Activated CD4-positive, alpha-beta T cell treated with anti-CD3 and anti-CD28 coated beads, Interleukin-2, amount 50 U/mL, for 24 hours (primary cell): ENCODE measurements around the gene ACSL4.
"Not testable (repeated sequence)": the region's sequence is repeated elsewhere in the genome, so short reads cannot be mapped to it uniquely, and the experiment has no call there.

Source experiments
- DNase-seq, 2 donors: peaks; one replicate each; pipeline ENCODE4 v3.0.0-alpha.2; 2020; ENCODE audit warnings: low read depth in 1 of 2, low spot score in 1 of 2

ACSL4 gene

DNA sequence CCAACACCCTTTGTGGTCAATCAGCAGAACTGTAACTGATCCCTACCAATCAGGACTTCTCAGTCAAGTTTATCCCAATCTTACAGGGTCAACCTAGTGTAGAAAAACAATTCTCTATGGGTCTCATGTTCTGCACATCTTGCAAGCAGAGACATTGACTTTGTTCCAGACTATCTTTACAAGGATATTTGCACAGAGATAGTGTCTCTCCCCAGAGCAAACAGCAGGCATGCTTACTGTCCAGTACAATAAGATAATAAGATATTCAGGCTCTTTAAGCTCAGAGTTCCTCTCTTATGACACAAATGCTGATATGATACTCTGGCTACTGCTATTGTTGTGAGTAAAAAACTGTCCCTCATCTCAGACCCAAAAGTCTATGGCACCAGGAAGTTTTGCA is 53.2 kb downstream of the ACSL4 start:
- DNase-seq = no peak

DNA sequence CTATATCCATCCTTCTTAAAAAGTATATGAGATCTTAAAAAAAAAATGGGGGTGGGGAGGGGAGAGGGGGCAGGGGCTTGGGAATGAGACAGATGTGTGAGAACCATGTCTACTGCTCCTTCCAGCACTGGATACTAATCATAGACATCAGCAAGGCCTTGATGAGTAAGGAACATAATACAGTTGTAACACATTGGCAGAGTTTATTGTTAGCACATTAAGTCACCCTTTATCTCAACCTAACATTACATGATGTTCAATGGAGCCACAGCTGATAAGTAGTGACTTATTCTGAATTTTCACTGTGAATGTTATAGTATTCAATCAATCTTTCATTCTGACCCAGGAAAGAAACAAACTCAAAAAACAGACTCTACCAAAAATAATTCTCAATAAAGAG is 60.8 kb downstream of the ACSL4 start:
- no peak for DNase-seq

DNA sequence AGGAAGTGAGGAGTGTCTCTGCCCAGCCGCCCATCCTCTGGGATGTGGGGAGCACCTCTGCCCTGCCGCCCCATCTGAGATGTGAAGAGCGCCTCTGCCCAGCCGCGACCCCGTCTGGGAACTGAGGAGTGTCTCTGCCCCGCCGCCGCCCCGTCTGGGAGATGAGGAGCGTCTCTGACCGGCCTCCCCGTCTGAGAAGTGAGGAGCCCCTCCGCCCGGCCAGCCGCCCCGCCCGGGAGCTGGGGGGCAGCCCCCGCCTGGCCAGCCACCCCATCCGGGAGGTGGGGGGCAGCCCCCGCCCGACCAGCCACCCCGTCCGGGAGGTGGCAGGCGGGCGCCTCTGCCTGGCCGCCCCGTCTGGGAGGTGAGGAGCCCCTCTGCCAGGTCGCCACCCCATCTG is 61.9 kb downstream of the ACSL4 start:
- DNase-seq = not testable (repeated sequence)

DNA sequence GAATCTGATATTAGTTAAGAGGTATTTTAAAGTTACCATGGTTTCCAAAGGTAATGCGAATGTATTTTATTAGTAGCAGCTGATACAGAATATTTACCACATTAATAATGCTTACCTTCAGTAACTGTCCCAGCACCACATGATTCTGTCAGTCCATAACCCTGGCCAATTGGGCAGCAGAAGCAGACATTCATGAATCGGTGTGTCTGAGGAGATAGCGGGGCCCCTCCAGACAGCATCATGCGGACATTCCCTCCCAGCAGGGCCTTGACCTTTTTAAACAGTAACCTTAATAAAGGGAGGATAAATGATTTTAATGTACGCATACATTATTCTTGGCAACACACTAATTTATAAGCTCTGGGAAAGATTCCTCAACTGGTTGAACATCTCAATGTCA is 65.1 kb downstream of the ACSL4 start:
- DNase-seq = no peak

DNA sequence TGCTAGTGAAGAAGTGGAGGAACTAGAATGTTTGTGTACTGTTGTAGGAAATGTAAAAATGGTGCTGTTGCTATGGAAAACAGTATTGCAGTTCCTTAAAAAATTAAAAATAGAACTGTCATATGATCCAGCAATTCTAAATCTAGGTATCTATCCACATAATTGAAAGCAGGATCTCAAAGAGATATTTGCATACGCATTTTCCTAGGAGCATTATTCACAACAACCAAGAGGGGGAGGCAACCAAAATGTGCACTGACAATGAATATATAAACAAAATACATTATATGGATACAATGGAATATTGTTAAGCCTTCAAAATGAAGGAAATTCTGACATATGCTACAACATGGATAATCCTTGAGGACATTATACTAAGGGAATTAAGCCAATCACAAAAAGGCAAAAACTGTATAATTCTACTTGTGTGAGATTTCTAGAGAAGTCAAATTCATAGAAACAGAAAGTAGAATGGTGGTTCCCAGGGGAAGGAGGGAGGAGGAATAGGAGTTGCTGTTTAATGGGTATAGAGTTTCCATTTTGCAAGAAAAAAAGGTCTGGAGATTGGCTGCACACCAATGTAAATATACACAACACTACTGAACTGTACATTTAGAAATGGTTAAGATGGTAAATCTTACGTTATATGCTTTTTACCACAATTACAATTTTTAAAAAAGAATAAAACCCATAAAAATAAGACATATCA is 72.5 kb downstream of the ACSL4 start:
- DNase-seq = no peak

DNA sequence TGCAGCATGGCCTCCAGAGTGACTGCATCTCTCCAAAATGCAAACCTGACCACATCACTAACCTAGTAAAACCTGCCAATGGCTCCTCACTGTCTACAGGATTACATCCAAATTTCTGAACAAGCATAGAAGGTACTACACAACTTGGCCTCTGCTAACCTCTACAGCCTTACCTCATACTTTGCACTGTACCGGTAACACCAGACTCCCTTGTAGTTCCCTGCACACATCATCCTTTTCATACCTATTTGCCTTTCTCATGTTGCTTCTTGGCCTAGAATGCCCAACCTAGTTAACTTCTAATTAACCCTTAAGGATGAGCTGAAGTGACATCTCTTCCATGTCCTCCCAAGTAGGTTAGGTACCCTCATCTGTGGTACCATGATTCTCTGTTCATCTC is 74.7 kb downstream of the ACSL4 start:
- DNase-seq = no peak

DNA sequence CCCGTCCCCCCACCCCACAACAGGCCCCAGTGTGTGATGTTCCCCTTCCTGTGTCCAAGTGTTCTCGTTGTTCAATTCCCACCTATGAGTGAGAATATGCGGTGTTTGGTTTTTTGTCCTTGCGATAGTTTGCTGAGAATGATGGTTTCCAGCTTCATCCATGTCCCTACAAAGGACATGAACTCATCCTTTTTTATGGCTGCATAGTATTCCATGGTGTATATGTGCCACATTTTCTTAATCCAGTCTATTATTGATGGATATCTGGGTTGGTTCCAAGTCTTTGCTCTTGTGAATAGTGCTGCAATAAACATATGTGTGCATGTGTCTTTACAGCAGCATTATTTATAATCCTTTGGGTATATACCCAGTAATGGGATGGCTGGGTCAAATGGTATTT is 75.7 kb downstream of the ACSL4 start:
- not testable (repeated sequence) for DNase-seq

DNA sequence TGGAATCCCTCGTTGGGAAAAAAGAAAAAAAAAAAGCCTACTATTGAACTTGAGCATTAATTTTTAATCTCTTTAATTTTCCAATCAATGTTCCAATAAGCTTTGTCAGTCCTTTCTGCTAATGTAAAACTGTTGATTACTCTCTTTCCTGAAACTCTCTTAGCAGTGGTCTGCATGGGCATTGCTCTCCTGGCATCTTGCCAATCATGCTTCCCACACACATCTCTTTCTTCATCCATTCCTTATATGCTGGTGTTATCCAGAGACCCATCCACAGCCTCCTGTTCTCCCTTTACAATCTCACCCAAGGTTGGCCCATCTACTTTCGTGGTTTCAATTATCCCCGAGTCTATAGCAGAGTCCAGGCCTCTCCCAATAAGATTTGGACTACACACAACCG is 76.3 kb downstream of the ACSL4 start:
- DNase-seq = no peak

DNA sequence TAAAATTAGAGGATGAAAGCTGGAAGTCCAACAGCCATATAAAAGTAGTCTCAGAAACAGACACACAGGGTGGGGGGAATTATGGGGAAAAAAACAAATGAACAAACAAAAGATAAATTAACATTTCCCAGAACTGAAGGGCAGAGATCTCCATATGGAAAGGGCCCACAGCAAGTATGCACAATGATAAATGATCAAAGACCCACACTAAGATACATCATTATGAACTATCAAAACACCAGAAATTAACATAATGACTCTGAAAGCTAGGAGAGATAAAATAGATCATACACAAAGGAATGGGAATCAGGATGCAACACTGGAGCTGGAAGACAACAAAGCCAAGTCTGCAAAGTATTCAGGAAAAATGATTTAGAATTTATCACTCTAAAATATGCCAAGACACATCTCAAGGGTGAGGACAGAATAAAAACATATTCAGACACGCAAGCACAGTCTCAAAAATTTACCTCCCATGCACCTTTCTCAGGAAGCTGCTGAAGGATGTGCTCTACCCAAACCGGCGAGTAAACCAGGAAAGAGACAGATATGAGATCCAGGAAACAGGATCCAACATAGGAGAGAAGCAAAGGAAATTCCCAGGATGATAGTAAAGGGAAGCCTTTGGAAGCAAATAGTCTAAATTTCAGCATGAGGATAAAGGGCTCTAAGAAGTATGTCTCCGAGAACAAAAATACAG is 77.4 kb downstream of the ACSL4 start:
- DNase-seq = no peak

DNA sequence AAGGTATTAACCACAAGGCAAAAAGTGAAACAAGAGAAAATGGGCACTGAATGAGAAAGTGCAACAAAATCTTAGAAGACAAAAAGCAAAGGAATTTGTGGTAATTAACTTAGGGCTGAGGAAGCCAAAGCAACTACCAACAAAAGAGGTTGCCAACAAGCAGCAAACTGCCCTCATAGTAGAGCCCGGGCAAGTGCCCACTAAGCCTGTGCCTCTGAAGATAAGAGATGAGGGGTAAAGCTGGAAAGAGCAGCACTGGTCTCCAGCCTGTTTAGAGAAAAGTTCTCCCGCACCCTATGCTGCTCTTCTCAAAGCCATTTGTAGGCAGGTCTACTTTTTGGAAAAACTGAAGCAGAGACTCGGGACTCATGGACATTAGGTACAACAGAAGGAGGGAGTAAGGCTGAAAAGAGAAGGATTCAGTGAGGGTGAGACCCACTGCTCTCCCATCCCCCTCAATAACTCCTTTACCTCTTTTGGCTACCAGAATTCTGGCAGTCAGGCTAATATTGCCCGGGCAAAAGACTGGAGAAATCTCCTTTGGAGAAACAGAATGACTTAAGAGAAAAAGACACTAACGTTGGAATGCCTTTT is 78.4 kb downstream of the ACSL4 start:
- no peak for DNase-seq

DNA sequence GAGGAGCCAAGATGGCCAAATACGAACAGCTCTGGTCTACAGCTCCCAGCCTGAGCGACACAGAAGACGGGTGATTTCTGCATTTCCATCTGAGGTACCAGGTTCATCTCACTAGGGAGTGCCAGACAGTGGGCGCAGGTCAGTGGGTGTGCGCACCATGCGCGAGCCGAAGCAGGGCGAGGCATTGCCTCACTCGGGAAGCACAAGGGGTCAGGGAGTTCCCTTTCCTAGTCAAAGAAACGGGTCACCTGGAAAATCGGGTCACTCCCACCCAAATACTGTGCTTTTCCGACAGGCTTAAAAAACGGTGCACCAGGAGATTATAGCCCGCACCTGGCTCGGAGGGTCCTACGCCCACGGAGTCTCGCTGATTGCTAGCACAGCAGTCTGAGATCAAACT is 88.4 kb downstream of the ACSL4 start:
- not testable (repeated sequence) for DNase-seq

DNA sequence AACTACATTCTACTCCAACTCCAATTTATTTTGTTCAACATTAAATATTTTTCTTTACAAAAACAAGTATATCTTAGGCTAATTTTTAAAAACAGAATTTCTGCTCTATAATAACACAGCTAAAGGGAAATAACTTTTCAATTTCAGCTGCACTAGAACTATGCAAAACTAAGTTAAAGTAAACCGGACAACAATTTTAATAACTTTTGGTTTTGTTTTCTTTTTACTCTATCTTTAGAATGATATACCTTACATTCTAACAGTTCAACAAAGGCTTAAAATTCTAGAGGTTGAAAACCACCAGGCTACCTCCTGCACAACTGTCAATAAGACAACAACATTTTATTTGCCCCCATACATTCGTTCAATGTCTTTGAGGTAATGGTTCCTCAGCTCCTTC is 89.4 kb downstream of the ACSL4 start:
- DNase-seq = no peak

DNA sequence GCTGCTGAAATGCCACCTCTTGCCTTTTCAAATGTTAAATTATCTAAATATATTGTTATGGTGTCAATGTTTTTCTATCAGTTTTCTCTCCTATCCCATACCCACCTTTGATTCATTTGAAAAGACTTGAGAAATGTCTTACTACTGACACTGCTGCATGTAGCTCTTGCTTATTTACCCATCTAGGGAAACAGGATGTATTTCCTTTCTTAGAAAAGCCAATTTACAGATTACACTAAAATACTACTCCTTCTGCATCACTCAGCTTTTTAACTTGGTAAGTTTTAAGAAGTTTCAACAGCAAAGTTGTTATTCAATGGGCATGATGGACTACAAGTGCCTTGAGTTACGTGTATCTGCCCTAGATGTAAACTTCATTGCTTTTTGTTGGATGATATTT is 94.9 kb downstream of the ACSL4 start:
- no peak for DNase-seq

DNA sequence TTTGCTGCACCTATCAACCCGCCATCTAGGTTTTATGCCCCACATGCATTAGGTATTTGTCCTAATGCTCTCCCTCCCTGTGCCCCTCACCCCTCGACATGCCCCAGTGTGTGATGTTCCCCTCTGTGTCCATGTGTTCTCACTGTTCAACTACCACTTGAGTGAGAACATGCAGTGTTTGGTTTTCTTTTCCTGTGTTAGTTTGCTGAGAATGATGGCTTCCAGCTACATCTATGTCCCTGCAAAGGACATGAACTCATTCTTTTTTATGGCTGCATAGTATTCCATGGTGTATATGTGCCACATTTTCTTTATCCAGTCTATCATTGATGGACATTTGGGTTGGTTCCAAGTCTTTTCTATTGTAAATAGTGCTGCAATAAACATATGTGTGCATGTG is 95.6 kb downstream of the ACSL4 start:
- DNase-seq = not testable (repeated sequence)

DNA sequence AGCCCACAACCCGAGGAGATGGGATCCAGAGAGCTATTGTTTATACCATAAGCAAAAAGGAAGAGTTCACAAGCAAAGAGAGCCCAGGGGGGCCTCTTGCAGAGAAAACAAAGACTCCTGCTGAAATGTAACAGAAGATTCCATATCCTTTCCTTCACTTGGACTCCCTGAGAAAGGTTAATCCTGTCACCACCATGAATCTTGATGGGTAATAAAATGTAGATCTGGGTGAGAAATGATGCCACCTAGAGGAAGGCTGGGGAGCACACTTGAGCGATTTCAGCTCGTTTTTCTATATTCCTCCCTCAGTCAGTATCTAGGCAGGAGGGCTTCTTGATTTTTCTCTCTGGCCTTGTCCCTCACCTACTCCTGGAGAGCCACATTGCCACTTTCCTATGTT is 97.9 kb downstream of the ACSL4 start:
- no peak for DNase-seq

DNA sequence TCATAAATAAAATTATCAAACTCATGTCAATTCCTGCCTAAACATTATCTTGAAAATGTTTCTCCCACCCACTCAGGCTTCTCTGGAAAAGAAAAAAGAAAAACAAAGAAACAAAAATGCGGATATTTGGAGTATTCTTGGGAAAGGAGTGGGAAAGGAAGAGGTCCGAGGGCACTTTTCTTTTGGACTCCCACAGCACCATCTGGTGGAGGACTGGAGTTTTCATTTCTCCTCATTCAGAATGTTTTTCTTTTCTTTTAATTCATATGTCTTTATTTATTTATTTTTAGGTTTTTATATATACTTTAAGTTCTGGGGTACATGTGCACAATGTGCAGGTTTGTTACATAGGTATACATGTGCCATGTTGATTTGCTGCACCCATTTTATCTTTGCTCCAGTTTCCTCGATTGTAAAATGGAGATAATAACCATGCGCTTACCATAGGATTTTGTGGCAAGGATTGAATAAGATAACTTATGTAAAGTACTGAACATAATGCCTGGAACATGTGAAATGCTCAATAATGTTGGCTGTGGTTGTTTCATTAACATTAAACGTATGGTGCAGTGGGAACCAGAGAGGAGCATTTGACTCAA is 100.1 kb downstream of the ACSL4 start:
- no peak for DNase-seq

DNA sequence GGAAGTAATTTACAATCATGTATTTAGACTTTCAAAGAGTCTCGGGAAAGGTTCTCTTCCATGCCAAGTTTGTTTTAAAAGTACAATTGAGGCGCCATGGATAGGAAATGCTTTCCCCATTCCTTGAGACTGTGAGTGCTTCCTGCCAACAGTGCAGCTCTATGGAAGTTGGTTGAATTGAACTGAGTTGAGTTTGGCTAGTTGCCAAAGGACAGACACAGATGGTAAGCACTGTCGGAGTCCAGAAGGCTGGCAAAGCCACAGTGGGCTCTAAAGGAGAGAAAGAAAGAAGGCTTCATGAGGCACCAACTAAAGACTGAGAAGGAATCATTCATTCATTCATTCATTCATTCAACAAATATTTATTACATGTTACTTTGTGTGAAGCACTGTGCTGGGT is 103.7 kb downstream of the ACSL4 start:
- DNase-seq = no peak

DNA sequence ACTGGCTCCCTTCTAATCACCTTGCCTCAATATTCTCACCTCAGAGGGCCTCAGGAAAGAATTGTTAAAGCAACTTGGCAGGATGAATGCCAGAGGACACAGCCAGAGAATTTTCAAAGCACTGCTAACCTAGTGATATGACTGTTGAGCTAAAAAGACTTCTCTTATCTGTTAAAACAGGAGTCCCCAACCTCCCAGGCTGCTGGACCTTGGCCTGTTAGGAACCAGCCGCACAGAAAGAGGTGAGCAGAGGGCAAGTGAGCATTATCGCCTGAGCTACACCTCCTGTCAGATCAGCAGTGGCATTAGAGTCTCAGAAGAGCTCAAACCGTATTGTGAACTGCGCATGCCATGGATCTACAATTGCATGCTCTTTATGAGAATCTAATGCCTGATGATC is 106.4 kb downstream of the ACSL4 start:
- no peak for DNase-seq

DNA sequence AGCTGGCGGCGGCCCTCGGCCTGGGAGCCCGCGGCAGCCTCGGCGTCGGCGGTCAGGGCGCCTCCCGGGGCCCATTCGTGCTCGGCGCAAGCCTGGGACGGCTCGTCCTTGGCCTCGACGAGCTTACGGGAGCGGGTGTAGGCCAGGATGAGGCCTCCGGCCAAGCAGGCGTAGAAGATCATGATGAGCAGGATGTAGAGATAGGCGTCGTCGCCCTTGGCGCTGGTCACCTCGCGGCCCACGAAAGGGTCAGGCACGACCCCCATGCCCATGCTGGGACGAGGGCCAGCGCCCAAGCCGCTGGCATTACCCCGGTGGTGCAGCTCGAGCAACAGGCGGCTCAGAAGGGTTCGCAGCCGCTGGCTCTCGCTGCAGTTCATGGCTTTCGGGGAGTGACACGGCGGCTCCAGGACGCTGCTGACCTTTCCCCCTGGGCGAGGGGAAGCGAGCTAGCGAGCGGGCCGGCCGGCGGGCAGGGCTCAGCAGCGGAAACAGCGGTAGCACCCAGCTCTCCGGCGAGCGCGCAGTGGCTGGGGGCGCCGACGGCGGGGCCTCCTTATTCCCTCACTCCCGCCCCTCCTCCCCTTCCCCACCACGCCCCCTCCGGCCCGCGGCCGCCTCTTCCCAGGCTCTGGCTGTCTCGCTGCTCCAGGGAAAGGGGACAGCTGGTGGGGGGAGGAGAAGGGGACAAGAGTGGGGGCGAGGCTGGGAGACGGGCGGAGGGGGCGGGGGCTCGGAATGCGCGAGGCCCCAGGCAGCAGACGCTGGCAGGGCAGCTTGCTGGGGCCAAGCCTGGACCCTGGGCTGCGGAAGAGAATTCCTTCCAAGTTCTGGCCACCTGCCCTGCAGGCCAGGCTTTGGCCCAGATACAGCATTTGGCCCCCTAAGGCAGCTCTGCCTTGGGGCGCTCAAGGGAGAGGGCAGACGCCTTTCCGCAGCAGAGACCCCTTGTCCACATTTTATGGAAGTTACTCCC is 108.1 kb downstream of the ACSL4 start, which contains the start of gene KCNE5:
Gene KCNE5, minus strand, starts transcription at position 532 of the 976 bp plus-strand sequence. Its CDS starts 152 bp downstream, at position 380.
- no peak for DNase-seq

DNA sequence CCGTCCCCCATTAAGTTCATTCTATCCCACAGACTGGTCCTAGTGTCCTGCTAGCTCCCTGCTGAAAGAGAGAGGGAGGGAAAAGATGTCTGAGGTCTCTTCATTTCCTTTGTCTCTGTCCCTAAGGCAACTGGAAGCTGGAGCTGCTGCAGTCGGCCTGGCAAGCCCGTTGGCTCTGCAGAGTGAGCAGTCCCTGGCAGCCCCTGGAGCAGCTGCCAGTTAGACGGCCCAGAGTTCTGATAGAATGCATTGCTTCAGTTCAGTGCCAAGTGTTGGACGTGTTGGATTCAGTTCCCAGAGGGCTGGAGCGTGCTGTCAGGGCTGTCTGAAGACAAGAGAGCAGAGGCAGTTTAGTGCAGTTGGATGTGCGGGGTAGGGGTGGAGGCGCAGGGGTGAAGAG is 109.1 kb downstream of the ACSL4 start:
- no peak for DNase-seq

DNA sequence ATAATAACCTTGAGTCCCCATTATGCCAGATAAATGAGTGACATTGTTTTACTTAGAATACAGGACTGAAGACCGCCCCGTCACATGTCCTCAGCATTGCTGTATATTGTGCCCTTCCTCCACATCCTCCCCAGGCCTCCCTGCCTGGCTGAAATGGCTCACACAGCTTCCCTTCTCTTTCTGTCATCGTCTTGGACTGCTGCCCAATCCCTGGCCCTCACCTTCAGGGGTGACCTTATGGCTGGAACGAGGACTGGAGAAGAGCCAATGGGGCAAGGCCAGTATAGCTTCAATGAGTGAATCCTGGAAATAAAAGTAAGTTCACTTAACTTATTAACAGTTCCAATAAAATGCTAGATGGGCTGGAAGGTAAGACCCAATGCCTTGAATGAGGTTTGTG is 110.8 kb downstream of the ACSL4 start:
- DNase-seq = no peak
